Measurements from ENCODE around the gene PLD1. TPM values are rescaled to one million over a fixed set of nuclear protein-coding genes. Genes with fewer than 3 reads are reported as not detected.

Gene PLD1
- total and polyA plus RNA-seq, 10 donors, result 3.0 to 75.2 (median 54.0) TPM

GRCh38 chr3:171704002-171704401 is 106.3 kb downstream of the PLD1 start:
- Histone ChIP-seq H3K4me1 (no peaks in the 10 kb centered on the region), H3K27ac (no peak overlapping the region), H3K36me3 (peaks cover 0 to 48% (median 3%) of the 10 kb centered on the region in 6 donors), H3K4me3 (no peak overlapping the region), H3K27me3 (replicated peaks in 1 of 7) (no peaks in the 10 kb centered on the region), H3K9me3 (peaks cover 0 to 14% (median 11%) of the 10 kb centered on the region in 8 donors)
- WGBS, 5 donors, result 58 to 68% (median 66%) methylated on average over 2 of the region's 2 CpGs
- DNase-seq, result no peak
- TF ChIP-seq POLR2A (IDR thresholded peaks at IDR 0.05) (no peak), POLR2AphosphoS5 (IDR thresholded peaks at IDR 0.05) (no peak)
- TF ChIP-seq, protein P1, sequence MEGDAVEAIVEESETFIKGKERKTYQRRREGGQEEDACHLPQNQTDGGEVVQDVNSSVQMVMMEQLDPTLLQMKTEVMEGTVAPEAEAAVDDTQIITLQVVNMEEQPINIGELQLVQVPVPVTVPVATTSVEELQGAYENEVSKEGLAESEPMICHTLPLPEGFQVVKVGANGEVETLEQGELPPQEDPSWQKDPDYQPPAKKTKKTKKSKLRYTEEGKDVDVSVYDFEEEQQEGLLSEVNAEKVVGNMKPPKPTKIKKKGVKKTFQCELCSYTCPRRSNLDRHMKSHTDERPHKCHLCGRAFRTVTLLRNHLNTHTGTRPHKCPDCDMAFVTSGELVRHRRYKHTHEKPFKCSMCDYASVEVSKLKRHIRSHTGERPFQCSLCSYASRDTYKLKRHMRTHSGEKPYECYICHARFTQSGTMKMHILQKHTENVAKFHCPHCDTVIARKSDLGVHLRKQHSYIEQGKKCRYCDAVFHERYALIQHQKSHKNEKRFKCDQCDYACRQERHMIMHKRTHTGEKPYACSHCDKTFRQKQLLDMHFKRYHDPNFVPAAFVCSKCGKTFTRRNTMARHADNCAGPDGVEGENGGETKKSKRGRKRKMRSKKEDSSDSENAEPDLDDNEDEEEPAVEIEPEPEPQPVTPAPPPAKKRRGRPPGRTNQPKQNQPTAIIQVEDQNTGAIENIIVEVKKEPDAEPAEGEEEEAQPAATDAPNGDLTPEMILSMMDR (IDR thresholded peaks at IDR 0.05 in 8 of 11, conservative IDR thresholded peaks at IDR 0.05 in 3 of 11), result peak in 5 of 11 experiments; percentile 19 to 40 (median 25)
- intact Hi-C loops (cut with DNase I; ENCODE audit: low total_unique reads), result no loop called here

- peaks cover 0 to 14% (median 11%) of the 10 kb centered on the region in 8 donors for H3K9me3 ChIP-seq
- intact Hi-C loops (cut with DNase I; ENCODE audit: low total_unique reads), result no loop called here
- H3K36me3 ChIP-seq, result peaks cover 0 to 47% (median 3%) of the 10 kb centered on the region in 6 donors
These were observed 107.1 kb downstream of the PLD1 start for GRCh38 chr3:171703144-171703543.

DNA sequence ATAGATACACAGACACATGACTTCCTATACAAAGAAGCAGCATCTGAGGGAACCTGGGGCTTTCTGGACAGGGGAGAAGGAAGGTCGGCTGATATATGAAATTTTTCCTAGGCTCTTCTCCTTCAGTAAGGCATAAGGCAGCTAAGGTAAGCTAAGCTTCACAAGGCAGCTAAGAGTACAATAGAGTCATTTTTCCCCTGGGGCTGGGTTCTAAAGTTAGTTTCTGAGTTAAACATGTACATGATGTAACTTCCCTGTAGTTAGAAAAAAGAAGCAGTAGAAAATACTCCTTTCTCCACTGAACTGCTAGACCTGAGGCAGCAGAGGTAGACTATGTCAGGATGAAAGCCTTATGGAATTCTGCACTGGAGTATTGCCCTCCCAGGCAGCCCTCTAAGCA is 109.6 kb downstream of the PLD1 start:
- H3K36me3 ChIP-seq, result peaks cover 0 to 52% (median 0%) of the 10 kb centered on the region in 6 donors
- peaks cover 0 to 14% (median 11%) of the 10 kb centered on the region in 8 donors for H3K9me3 ChIP-seq
- no peak overlapping the region for H3K27ac ChIP-seq
- DNase-seq, result no peak
- no peak overlapping the region for H3K4me3 ChIP-seq
- 80 to 87% (median 82%) methylated on average over 1 of the region's 1 CpG for WGBS, 5 donors
- peaks cover 0 to 4% (median 0%) of the 10 kb centered on the region in 6 donors for H3K4me1 ChIP-seq
- H3K27me3 ChIP-seq (replicated peaks in 1 of 7), result no peaks in the 10 kb centered on the region
- TF ChIP-seq POLR2A (IDR thresholded peaks at IDR 0.05), result no peak
- TF ChIP-seq POLR2AphosphoS5 (IDR thresholded peaks at IDR 0.05), result no peak
- TF ChIP-seq, protein P1 (IDR thresholded peaks at IDR 0.05 in 8 of 11, conservative IDR thresholded peaks at IDR 0.05 in 3 of 11), result no peak
- intact Hi-C loops (cut with DNase I; ENCODE audit: low total_unique reads), result no loop called here

More at GRCh38 chr3:171703144-171703543, 107.1 kb downstream of the PLD1 start:
- no peak for TF ChIP-seq POLR2A (IDR thresholded peaks at IDR 0.05)
- TF ChIP-seq POLR2AphosphoS5 (IDR thresholded peaks at IDR 0.05), result no peak
- TF ChIP-seq, protein P1 (IDR thresholded peaks at IDR 0.05 in 8 of 11, conservative IDR thresholded peaks at IDR 0.05 in 3 of 11), result no peak
- DNase-seq, result no peak
- no peaks in the 10 kb centered on the region for H3K4me1 ChIP-seq
- H3K27ac ChIP-seq, result no peak overlapping the region
- WGBS, 5 donors, result 90 to 99% (median 98%) methylated on average over 2 of the region's 2 CpGs
- no peak overlapping the region for H3K4me3 ChIP-seq
- no peaks in the 10 kb centered on the region for H3K27me3 ChIP-seq (replicated peaks in 1 of 7)

DNA sequence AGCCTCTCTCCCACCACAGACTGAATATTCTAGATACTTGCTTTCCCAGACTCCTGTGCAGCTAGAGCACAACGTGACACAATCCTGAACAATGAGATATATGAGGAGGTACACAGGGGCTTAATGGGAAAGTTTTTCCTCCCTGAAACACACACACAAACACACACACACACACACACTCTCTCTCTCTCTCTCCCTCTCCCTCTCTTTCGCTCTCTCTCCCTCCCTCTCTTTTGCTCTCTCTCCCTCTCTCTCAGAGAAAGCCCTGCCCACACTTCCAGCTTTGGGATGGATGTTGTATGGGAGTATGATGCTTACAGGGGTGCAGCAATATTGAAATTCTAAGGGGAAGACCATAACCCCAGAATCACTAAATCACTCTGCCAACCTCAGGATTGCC is 110.1 kb downstream of the PLD1 start:
- whole genome bisulfite sequencing, 5 donors, result 80 to 88% (median 84%) methylated on average over 2 of the region's 2 CpGs
- Histone ChIP-seq H3K9me3 (peaks cover 0 to 14% (median 11%) of the 10 kb centered on the region in 8 donors), H3K36me3 (peaks cover 0 to 57% (median 0%) of the 10 kb centered on the region in 6 donors), H3K4me1 (peaks cover 0 to 5% (median 0%) of the 10 kb centered on the region in 6 donors), H3K4me3 (no peak overlapping the region), H3K27ac (peak overlapping the region in 1 of 8 donors; percentile 8), H3K27me3 (replicated peaks in 1 of 7) (no peaks in the 10 kb centered on the region)
- intact Hi-C loops (cut with DNase I; ENCODE audit: low total_unique reads), result no loop called here
- no peak for TF ChIP-seq POLR2AphosphoS5 (IDR thresholded peaks at IDR 0.05)
- TF ChIP-seq, protein P1 (IDR thresholded peaks at IDR 0.05 in 8 of 11, conservative IDR thresholded peaks at IDR 0.05 in 3 of 11), result no peak
- no peak for TF ChIP-seq POLR2A (IDR thresholded peaks at IDR 0.05)
- no peak for DNase-seq
